ENCODE results near the gene XCR1. TPM values are rescaled to one million over a fixed set of nuclear protein-coding genes. Genes with fewer than 3 reads are reported as not detected.

The XCR1 gene
- total RNA-seq: not detected

- no peak for DNase-seq (ENCODE audit: low spot score in 2 of 2)
- H3K9me3 Mint-ChIP-seq: peaks cover 9 to 25% of the 10 kb centered on the region in 2 donors
- H3K36me3 Mint-ChIP-seq: peaks cover 10 to 31% of the 10 kb centered on the region in 2 donors
- no peak for ATAC-seq
- no peak within 1 kb of the TSS for H3K27ac Mint-ChIP-seq
Measured at GRCh38 chr3:46027021-46027705, at the start of gene XCR1. Gene XCR1, minus strand, starts transcription at chr3:46027483. Its CDS starts 5,536 bp downstream, at chr3:46021947.

- H3K9me3 Mint-ChIP-seq: peaks cover 0 to 10% of the 10 kb centered on the region in 2 donors
- peaks cover 9 to 17% of the 10 kb centered on the region in 2 donors for H3K36me3 Mint-ChIP-seq
- ATAC-seq (no peak), DNase-seq (ENCODE audit: low spot score in 2 of 2) (no peak)
- no peak overlapping the region for H3K27ac Mint-ChIP-seq
Measured at GRCh38 chr3:46076606-46077005, 49.3 kb upstream of the XCR1 start.

GRCh38 chr3:46075816-46076215 lies 48.5 kb upstream of the XCR1 start:
- Mint-ChIP-seq H3K9me3 (peaks cover 0 to 10% of the 10 kb centered on the region in 2 donors), H3K27ac (no peak overlapping the region), H3K36me3 (peaks cover 9 to 21% of the 10 kb centered on the region in 2 donors)
- ATAC-seq (no peak), DNase-seq (ENCODE audit: low spot score in 2 of 2) (no peak)

- DNase-seq (ENCODE audit: low spot score in 2 of 2) (no peak), ATAC-seq (peak in 1 of 2 donors; percentile 53)
- peaks cover 0 to 10% of the 10 kb centered on the region in 2 donors for H3K9me3 Mint-ChIP-seq
- peak overlapping the region in 1 of 2 donors; percentile 23 for H3K27ac Mint-ChIP-seq
- peaks cover 14 to 21% of the 10 kb centered on the region in 2 donors for H3K36me3 Mint-ChIP-seq
Measured at GRCh38 chr3:46071222-46071858, 44.1 kb upstream of the XCR1 start.

GRCh38 chr3:46070595-46071093 lies 43.4 kb upstream of the XCR1 start:
- Mint-ChIP-seq H3K36me3 (peaks cover 14 to 21% of the 10 kb centered on the region in 2 donors), H3K9me3 (peaks cover 0 to 10% of the 10 kb centered on the region in 2 donors), H3K27ac (peak overlapping the region in 1 of 2 donors; percentile 23)
- peak in 1 of 2 donors; percentile 69 for ATAC-seq
- no peak for DNase-seq (ENCODE audit: low spot score in 2 of 2)

DNA sequence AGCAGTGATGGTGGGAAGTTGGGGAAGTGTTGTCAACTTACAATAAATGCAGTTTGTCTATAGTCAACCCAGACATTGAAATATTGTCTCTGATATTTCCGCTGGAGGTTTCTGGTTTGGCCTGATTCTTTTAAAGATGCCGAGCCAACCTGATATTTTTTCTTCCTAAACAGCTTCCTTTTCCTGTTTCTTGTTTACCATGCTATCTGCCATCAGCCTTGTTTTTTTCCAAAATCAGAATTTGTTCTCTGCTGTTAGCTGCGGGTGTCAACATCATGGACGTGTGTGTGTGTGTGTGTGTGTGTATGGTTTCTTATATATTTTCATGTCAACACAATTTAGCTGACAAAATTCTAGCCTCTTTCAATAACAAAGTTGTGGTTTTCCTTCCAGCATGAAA lies 41.2 kb upstream of the XCR1 start:
- H3K27ac Mint-ChIP-seq: no peak overlapping the region
- no peak for DNase-seq (ENCODE audit: low spot score in 2 of 2)
- peaks cover 13 to 20% of the 10 kb centered on the region in 2 donors for H3K36me3 Mint-ChIP-seq
- peaks cover 0 to 10% of the 10 kb centered on the region in 2 donors for H3K9me3 Mint-ChIP-seq
- ATAC-seq: no peak

GRCh38 chr3:46067401-46067800 lies 40.1 kb upstream of the XCR1 start:
- H3K27ac Mint-ChIP-seq: no peak overlapping the region
- DNase-seq (ENCODE audit: low spot score in 2 of 2): no peak
- no peaks in the 10 kb centered on the region for H3K9me3 Mint-ChIP-seq
- peaks cover 5 to 9% of the 10 kb centered on the region in 2 donors for H3K36me3 Mint-ChIP-seq
- no peak for ATAC-seq

DNA sequence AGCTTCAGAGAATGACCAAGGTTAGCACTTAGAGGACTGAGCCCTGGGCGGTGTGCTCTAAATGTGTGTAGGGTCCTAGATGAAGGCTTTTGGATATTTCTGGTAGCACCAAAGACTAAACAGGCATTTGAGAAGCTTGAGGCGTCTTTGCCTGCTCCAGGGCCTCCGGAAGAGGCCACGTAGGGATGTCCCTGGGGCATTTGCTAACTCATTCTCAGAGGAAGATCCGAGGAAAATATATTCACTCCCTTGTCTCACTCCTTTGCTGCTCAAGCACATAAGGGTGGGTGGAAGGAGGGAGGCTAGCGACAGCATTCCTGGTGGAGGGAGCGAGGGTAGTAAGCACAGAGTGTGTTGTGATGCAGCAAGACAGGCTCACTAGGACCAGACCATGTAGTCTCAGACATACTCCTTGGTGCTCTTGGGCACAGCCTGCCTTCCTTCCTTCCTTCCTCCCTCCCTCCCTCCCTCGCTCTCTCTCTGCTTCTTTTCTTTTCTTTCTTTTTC lies 38.5 kb upstream of the XCR1 start:
- DNase-seq (ENCODE audit: low spot score in 2 of 2) (no peak), ATAC-seq (no peak)
- H3K27ac Mint-ChIP-seq: no peak overlapping the region
- H3K9me3 Mint-ChIP-seq: no peaks in the 10 kb centered on the region
- H3K36me3 Mint-ChIP-seq: peaks cover 0 to 5% of the 10 kb centered on the region in 2 donors

DNA sequence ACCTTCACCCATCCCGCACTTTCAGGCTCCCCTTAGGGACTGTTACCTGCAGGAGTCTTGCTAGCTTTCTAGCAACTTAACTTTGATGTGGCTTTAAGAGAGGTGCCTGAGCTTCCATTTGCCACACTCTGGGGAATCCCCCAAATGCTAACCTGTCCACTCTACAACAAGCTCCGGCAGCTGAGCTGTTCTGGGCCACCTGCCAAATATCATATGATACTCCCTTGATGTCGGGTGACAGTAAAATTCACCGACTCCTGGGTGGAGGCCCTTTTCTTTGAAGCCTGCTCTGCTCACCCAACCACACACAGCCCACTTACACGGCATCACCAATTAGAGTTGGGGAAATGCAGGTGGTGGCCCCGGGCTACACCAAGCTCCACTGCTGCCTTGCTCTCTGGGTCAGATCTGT lies 38.0 kb upstream of the XCR1 start:
- peak; percentile 59 to 91 for DNase-seq (ENCODE audit: low spot score in 2 of 2)
- Mint-ChIP-seq H3K27ac (no peak overlapping the region), H3K36me3 (peaks cover 0 to 5% of the 10 kb centered on the region in 2 donors), H3K9me3 (no peaks in the 10 kb centered on the region)
- peak; percentile 93 to 94 for ATAC-seq

- DNase-seq (ENCODE audit: low spot score in 2 of 2): no peak
- ATAC-seq: no peak
- Mint-ChIP-seq H3K36me3 (no peaks in the 10 kb centered on the region), H3K9me3 (no peaks in the 10 kb centered on the region), H3K27ac (no peak overlapping the region)
Measured at GRCh38 chr3:46062679-46063078, 35.4 kb upstream of the XCR1 start.

DNA sequence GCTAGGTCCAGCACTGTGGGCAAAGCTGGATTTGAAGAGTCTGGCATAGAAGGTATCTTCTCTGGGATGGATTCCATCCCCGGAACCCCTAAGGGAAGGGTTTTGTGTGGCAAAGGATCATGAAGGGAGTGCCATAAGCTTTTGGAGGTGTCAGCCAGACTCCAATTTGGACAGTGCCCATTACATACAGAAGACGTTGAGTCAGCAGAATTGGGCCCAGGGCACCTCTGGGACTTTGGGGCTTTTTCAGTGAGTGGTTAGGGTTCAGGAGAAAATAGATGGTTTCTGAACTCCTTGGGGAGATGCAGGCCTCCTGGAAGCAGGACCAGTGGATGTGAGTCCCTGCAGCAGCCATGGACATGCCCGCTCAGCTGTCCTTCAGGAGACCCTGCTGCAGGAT lies 34.6 kb upstream of the XCR1 start:
- DNase-seq (ENCODE audit: low spot score in 2 of 2) (no peak), ATAC-seq (no peak)
- H3K36me3 Mint-ChIP-seq: no peaks in the 10 kb centered on the region
- no peak overlapping the region for H3K27ac Mint-ChIP-seq
- no peaks in the 10 kb centered on the region for H3K9me3 Mint-ChIP-seq

- no peak overlapping the region for H3K27ac Mint-ChIP-seq
Measured at GRCh38 chr3:46061108-46061720, 33.9 kb upstream of the XCR1 start.

GRCh38 chr3:46060551-46060950 lies 33.3 kb upstream of the XCR1 start:
- DNase-seq (ENCODE audit: low spot score in 2 of 2): no peak
- Mint-ChIP-seq H3K27ac (no peak overlapping the region), H3K9me3 (no peaks in the 10 kb centered on the region), H3K36me3 (peaks cover 0 to 5% of the 10 kb centered on the region in 2 donors)
- ATAC-seq: no peak

More at GRCh38 chr3:46061108-46061720, 33.9 kb upstream of the XCR1 start:
- DNase-seq (ENCODE audit: low spot score in 2 of 2): no peak
- no peak for ATAC-seq
- Mint-ChIP-seq H3K9me3 (no peaks in the 10 kb centered on the region), H3K36me3 (no peaks in the 10 kb centered on the region)

- H3K36me3 Mint-ChIP-seq: peaks cover 0 to 5% of the 10 kb centered on the region in 2 donors
- ATAC-seq (no peak), DNase-seq (ENCODE audit: low spot score in 2 of 2) (no peak)
- H3K27ac Mint-ChIP-seq: no peak overlapping the region
- no peaks in the 10 kb centered on the region for H3K9me3 Mint-ChIP-seq
Measured at GRCh38 chr3:46059432-46059831, 32.1 kb upstream of the XCR1 start.

DNA sequence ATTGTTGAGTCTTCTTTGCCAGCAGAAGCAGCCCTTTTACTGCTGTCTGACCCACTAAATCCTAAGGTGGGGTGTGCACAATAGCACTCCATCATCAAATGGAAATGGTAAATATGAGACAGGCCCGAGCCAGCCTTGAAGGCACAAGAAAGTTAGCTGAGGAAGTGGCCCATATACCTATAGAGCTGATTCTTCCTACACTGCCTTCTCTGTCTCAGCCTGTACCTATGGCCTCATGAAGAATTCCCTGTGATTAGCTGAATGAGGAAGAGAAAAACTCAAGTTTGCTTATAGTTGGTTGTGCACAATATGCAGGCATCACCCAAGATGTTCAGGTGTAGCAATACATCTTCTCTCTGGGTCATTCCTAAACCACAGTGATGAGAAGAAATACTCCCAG lies 31.7 kb upstream of the XCR1 start:
- Mint-ChIP-seq H3K9me3 (no peaks in the 10 kb centered on the region), H3K36me3 (peaks cover 0 to 5% of the 10 kb centered on the region in 2 donors), H3K27ac (no peak overlapping the region)
- DNase-seq (ENCODE audit: low spot score in 2 of 2): no peak
- no peak for ATAC-seq

DNA sequence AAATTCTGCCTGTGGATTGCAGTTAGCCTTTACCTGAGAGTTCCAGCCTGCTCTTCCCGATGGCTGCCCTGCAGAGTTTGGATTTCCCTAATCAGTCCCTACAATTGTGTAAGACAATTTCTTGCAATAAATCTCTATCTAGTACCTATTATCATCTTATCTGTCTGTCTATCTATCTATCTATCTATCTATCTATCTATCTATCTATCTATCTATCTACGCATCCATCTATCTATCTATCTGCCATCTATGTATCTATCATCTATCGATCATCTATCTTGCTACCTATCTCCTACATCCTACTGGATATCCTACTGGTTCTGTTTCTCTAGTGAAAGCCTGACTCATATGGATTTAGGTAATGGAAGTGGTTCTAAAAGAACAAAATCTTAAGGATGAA lies 30.4 kb upstream of the XCR1 start:
- DNase-seq (ENCODE audit: low spot score in 2 of 2) (no peak), ATAC-seq (no peak)
- Mint-ChIP-seq H3K27ac (no peak overlapping the region), H3K9me3 (no peaks in the 10 kb centered on the region), H3K36me3 (peaks cover 0 to 5% of the 10 kb centered on the region in 2 donors)

GRCh38 chr3:46056686-46057085 lies 29.4 kb upstream of the XCR1 start:
- H3K36me3 Mint-ChIP-seq: peaks cover 0 to 5% of the 10 kb centered on the region in 2 donors
- DNase-seq (ENCODE audit: low spot score in 2 of 2) (no peak), ATAC-seq (no peak)
- no peaks in the 10 kb centered on the region for H3K9me3 Mint-ChIP-seq
- H3K27ac Mint-ChIP-seq: no peak overlapping the region

Measured in activated naive CD4-positive, alpha-beta T cell treated with anti-CD3 and anti-CD28 coated beads, Interleukin-2, amount 50 U/mL, for 72 hours (primary cell).